Muscle of back (tissue), 11 donors: ENCODE results near the gene SLC16A10. TPM values are rescaled to one million over a fixed set of nuclear protein-coding genes. Genes with fewer than 3 reads are reported as not detected.
"Not testable (repeated sequence)": the region's sequence is repeated elsewhere in the genome, so short reads cannot be mapped to it uniquely, and the experiment has no call there.

Experiments used
- DNase-seq, 3 donors: peaks; one replicate each; pipeline versions ENCODE4 v3.0.0 to v3.0.0-alpha.2; 2013
- polyA plus RNA-seq, 10 donors: library from polyadenylated mRNA; unstranded; fragments of 120-200 nt; gene quantifications; one replicate each; pipeline ENCODE4 v1.2.1, GENCODE V29; 2013; ENCODE audit not compliant: insufficient read length in 10 of 10

SLC16A10 gene
- polyA plus RNA-seq, 10 donors, result 2.1 to 8.1 (median 3.5) TPM

- DNase-seq, result no peak
Measured at GRCh38 chr6:111211411-111212030, 124.2 kb downstream of the SLC16A10 start.

- no peak for DNase-seq
Measured at GRCh38 chr6:111212625-111213024, 125.3 kb downstream of the SLC16A10 start.

GRCh38 chr6:111215131-111215530 lies 127.8 kb downstream of the SLC16A10 start:
- DNase-seq, result no peak

- DNase-seq, result no peak
Measured at GRCh38 chr6:111219785-111220184, 132.5 kb downstream of the SLC16A10 start.

- DNase-seq, result no peak
Measured at GRCh38 chr6:111220383-111221031, 133.2 kb downstream of the SLC16A10 start.

GRCh38 chr6:111221804-111222203 lies 134.5 kb downstream of the SLC16A10 start:
- no peak for DNase-seq

GRCh38 chr6:111222341-111222740 lies 135.0 kb downstream of the SLC16A10 start:
- DNase-seq, result no peak

GRCh38 chr6:111228094-111228493 lies 140.8 kb downstream of the SLC16A10 start:
- DNase-seq, result no peak

GRCh38 chr6:111230351-111231089 lies 143.2 kb downstream of the SLC16A10 start:
- peak in 1 of 3 donors; percentile 47 for DNase-seq

- DNase-seq, result peak in 1 of 3 donors; percentile 10
Measured at GRCh38 chr6:111231090-111231459, 143.8 kb downstream of the SLC16A10 start.

- no peak for DNase-seq
Measured at GRCh38 chr6:111237852-111238251, 150.5 kb downstream of the SLC16A10 start.

GRCh38 chr6:111238464-111239119 lies 151.3 kb downstream of the SLC16A10 start:
- no peak for DNase-seq

GRCh38 chr6:111239461-111239860 lies 152.2 kb downstream of the SLC16A10 start:
- DNase-seq, result no peak

GRCh38 chr6:111242452-111242851 lies 155.1 kb downstream of the SLC16A10 start:
- no peak for DNase-seq

- peak in 1 of 3 donors; percentile 13 for DNase-seq
Measured at GRCh38 chr6:111243095-111243494, 155.8 kb downstream of the SLC16A10 start.

GRCh38 chr6:111248789-111249188 lies 161.5 kb downstream of the SLC16A10 start:
- DNase-seq, result no peak

- no peak for DNase-seq
Measured at GRCh38 chr6:111250791-111251354, 163.6 kb downstream of the SLC16A10 start.

- no peak for DNase-seq
Measured at GRCh38 chr6:111252726-111253125, 165.4 kb downstream of the SLC16A10 start.

- no peak for DNase-seq
Measured at GRCh38 chr6:111254004-111254778, 166.9 kb downstream of the SLC16A10 start.

GRCh38 chr6:111254779-111255166 lies 167.5 kb downstream of the SLC16A10 start:
- DNase-seq, result no peak

GRCh38 chr6:111255838-111256237 lies 168.5 kb downstream of the SLC16A10 start:
- DNase-seq, result not testable (repeated sequence)
